Type B pancreatic cell (in vitro differentiated cells): ENCODE results near the gene GALNT12. TPM values are rescaled to one million over a fixed set of nuclear protein-coding genes. Genes with fewer than 3 reads are reported as not detected.
A peak's percentile ranks its signal among the peaks of the same experiment; 100 is the strongest.

Source experiments
- DNase-seq: peaks from one replicate; pipeline ENCODE4 v3.0.0; 2021; ENCODE audit warnings: mixed read lengths; ENCODE audit not compliant: unreplicated experiment; ENCODE audit errors: extremely low spot score
- H3K27ac Mint-ChIP-seq: 2 replicates; pipeline ENCODE4 v1.8.0; 2021; ENCODE audit warnings: mild to moderate bottlenecking, mixed read lengths
- H3K27me3 Mint-ChIP-seq: 2 replicates; pipeline ENCODE4 v1.8.0; 2021; ENCODE audit warnings: mixed read lengths
- H3K36me3 Mint-ChIP-seq: 2 replicates; pipeline ENCODE4 v1.8.0; 2021; ENCODE audit warnings: mixed read lengths
- H3K4me1 Mint-ChIP-seq: one replicate; pipeline ENCODE4 v1.8.0; 2021; ENCODE audit warnings: mixed read lengths; ENCODE audit not compliant: unreplicated experiment
- H3K4me3 Mint-ChIP-seq: 2 replicates; pipeline ENCODE4 v1.8.0; 2021; ENCODE audit warnings: mild to moderate bottlenecking, mixed read lengths
- H3K9me3 Mint-ChIP-seq: 2 replicates; pipeline ENCODE4 v1.8.0; 2021; ENCODE audit warnings: mixed read lengths
- CTCF ChIP-seq: fragments of 200-600 bp; sonication (generic); conservative IDR thresholded peaks from 2 replicates; pipeline ENCODE4 v1.5.0; 2021; ENCODE audit warnings: antibody characterized with exemption, mild to moderate bottlenecking
- total RNA-seq: library from RNA; stranded (reverse); gene quantifications from 2 replicates; pipeline ENCODE4 v1.2.1, GENCODE V29; 2021; ENCODE audit warnings: low replicate concordance

The GALNT12 gene
- total RNA-seq, 1 donor from 2014 or later: 25.8 TPM

GRCh38 chr9:98811051-98811650 is 3.7 kb downstream of the GALNT12 start:
- H3K9me3 Mint-ChIP-seq: peaks cover 5% of the 10 kb centered on the region
- peaks cover 29% of the 10 kb centered on the region for H3K4me1 Mint-ChIP-seq
- H3K36me3 Mint-ChIP-seq: peaks cover 8% of the 10 kb centered on the region
- H3K27me3 Mint-ChIP-seq: no peaks in the 10 kb centered on the region
- H3K27ac Mint-ChIP-seq: peak overlapping the region; percentile 93
- no peak for TF ChIP-seq CTCF
- H3K4me3 Mint-ChIP-seq: peak overlapping the region; percentile 69
- DNase-seq: no peak

- H3K36me3 Mint-ChIP-seq: peaks cover 13% of the 10 kb centered on the region
Observed at GRCh38 chr9:98815391-98815951, 8.0 kb downstream of the GALNT12 start.

GRCh38 chr9:98818764-98819163 is 11.3 kb downstream of the GALNT12 start:
- DNase-seq: no peak
- H3K9me3 Mint-ChIP-seq: peaks cover 4% of the 10 kb centered on the region
- H3K27me3 Mint-ChIP-seq: no peaks in the 10 kb centered on the region
- no peak overlapping the region for H3K4me3 Mint-ChIP-seq
- no peak overlapping the region for H3K27ac Mint-ChIP-seq
- H3K4me1 Mint-ChIP-seq: no peaks in the 10 kb centered on the region
- no peak for TF ChIP-seq CTCF
- H3K36me3 Mint-ChIP-seq: peaks cover 14% of the 10 kb centered on the region

More at GRCh38 chr9:98815391-98815951, 8.0 kb downstream of the GALNT12 start:
- H3K4me3 Mint-ChIP-seq: no peak overlapping the region
- DNase-seq: no peak
- peaks cover 5% of the 10 kb centered on the region for H3K9me3 Mint-ChIP-seq
- TF ChIP-seq CTCF: no peak
- peaks cover 7% of the 10 kb centered on the region for H3K4me1 Mint-ChIP-seq
- H3K27me3 Mint-ChIP-seq: no peaks in the 10 kb centered on the region
- H3K27ac Mint-ChIP-seq: no peak overlapping the region

GRCh38 chr9:98819231-98819630 is 11.8 kb downstream of the GALNT12 start:
- Mint-ChIP-seq H3K36me3 (peaks cover 14% of the 10 kb centered on the region), H3K4me1 (no peaks in the 10 kb centered on the region), H3K27ac (no peak overlapping the region), H3K9me3 (peaks cover 4% of the 10 kb centered on the region), H3K4me3 (no peak overlapping the region), H3K27me3 (no peaks in the 10 kb centered on the region)
- no peak for TF ChIP-seq CTCF
- no peak for DNase-seq

- Mint-ChIP-seq H3K27ac (no peak overlapping the region), H3K27me3 (no peaks in the 10 kb centered on the region), H3K4me3 (no peak overlapping the region), H3K9me3 (peaks cover 4% of the 10 kb centered on the region), H3K36me3 (peaks cover 14% of the 10 kb centered on the region), H3K4me1 (no peaks in the 10 kb centered on the region)
- DNase-seq: no peak
- TF ChIP-seq CTCF: no peak
Observed at GRCh38 chr9:98821831-98822230, 14.4 kb downstream of the GALNT12 start.
